Peyer's patch (tissue), 4 donors: Measurements from ENCODE around the gene NDUFS8. TPM values are rescaled to one million over a fixed set of nuclear protein-coding genes. Genes with fewer than 3 reads are reported as not detected.

Source experiments
- DNase-seq, 3 donors: peaks; one replicate each; pipeline ENCODE4 v3.0.0-alpha.2; 2017 to 2019
- H3K27ac ChIP-seq, 4 donors: fragments of 200-600 bp; sonication (generic); one replicate each; pipeline ENCODE4 v1.5.1; 2016 to 2019
- H3K27me3 ChIP-seq, 2 donors: fragments of 200-600 bp; sonication (generic); one replicate each; pipeline ENCODE4 v1.5.1; 2019
- H3K36me3 ChIP-seq, 3 donors: fragments of 200-600 bp; sonication (generic); one replicate each; pipeline ENCODE4 v1.5.1; 2016 to 2019
- H3K4me1 ChIP-seq, 4 donors: fragments of 200-600 bp; sonication (generic); one replicate each; pipeline ENCODE4 v1.5.1; 2016 to 2019
- H3K4me3 ChIP-seq, 4 donors: fragments of 200-600 bp; sonication (generic); 1 replicate in 3 of 4; 2 replicates in 1 of 4; pipeline ENCODE4 v1.5.1; 2016 to 2019; ENCODE audit warnings: mild to moderate bottlenecking in 1 of 4
- H3K9me3 ChIP-seq, 4 donors: fragments of 200-600 bp; sonication (generic); one replicate each; pipeline ENCODE4 v1.5.1; 2016 to 2019; ENCODE audit warnings: mild to moderate bottlenecking in 1 of 4
- CTCF ChIP-seq, 6 experiments: fragments of 450-650 bp in 4 of 6; fragments of 200-600 bp in 2 of 6; sonication (generic) in 1 of 6; IDR thresholded peaks; one replicate each; pipeline ENCODE4 v1.5.1; 2017 to 2019; ENCODE audit warnings: antibody characterized with exemption in 6 of 6, mild to moderate bottlenecking in 3 of 6, moderate library complexity in 1 of 6
- POLR2A ChIP-seq, 2 donors: fragments of 450-650 bp; IDR thresholded peaks; one replicate each; pipeline ENCODE4 v1.5.1; 2017; ENCODE audit warnings: antibody characterized with exemption in 2 of 2, mild to moderate bottlenecking in 2 of 2, moderate library complexity in 2 of 2
- total RNA-seq, 4 donors: library from RNA; depleted of rRNA; stranded (reverse); fragments of >200 nt; gene quantifications; one replicate each; pipeline ENCODE4 v1.1.0, GENCODE V29; 2016

NDUFS8 gene
- total RNA-seq, 4 donors from 2014 or later: 153 to 195 (median 162) TPM

GRCh38 chr11:68019486-68019885 is 11.0 kb upstream of the NDUFS8 start:
- Histone ChIP-seq H3K27ac (no peak overlapping the region), H3K9me3 (no peaks in the 10 kb centered on the region), H3K27me3 (no peaks in the 10 kb centered on the region), H3K36me3 (peaks cover 0 to 7% (median 0%) of the 10 kb centered on the region in 3 donors), H3K4me1 (peaks cover 0 to 16% (median 1%) of the 10 kb centered on the region in 4 donors), H3K4me3 (no peak overlapping the region)
- TF ChIP-seq POLR2A (IDR thresholded peaks at IDR 0.05) (no peak), CTCF (IDR thresholded peaks at IDR 0.05) (no peak)
- DNase-seq: no peak

- Histone ChIP-seq H3K4me1 (peaks cover 0 to 9% (median 0%) of the 10 kb centered on the region in 4 donors), H3K4me3 (no peak overlapping the region), H3K36me3 (peaks cover 0 to 9% (median 0%) of the 10 kb centered on the region in 3 donors), H3K9me3 (no peaks in the 10 kb centered on the region), H3K27me3 (no peaks in the 10 kb centered on the region), H3K27ac (no peak overlapping the region)
- no peak for TF ChIP-seq POLR2A (IDR thresholded peaks at IDR 0.05)
- peak in 3 of 6 experiments; percentile 3 to 24 (median 12) for TF ChIP-seq CTCF (IDR thresholded peaks at IDR 0.05)
- no peak for DNase-seq
These were observed 9.9 kb upstream of the NDUFS8 start for GRCh38 chr11:68020575-68020974.

- Histone ChIP-seq H3K9me3 (no peaks in the 10 kb centered on the region), H3K4me3 (no peak overlapping the region), H3K27me3 (no peaks in the 10 kb centered on the region), H3K36me3 (peaks cover 0 to 13% (median 0%) of the 10 kb centered on the region in 3 donors), H3K4me1 (peaks cover 0 to 9% (median 0%) of the 10 kb centered on the region in 4 donors), H3K27ac (no peak overlapping the region)
- no peak for TF ChIP-seq POLR2A (IDR thresholded peaks at IDR 0.05)
- TF ChIP-seq CTCF (IDR thresholded peaks at IDR 0.05): peak in 4 of 6 experiments; percentile 31 to 59 (median 53)
- peak in 2 of 3 donors; percentile 74 to 75 for DNase-seq
These were observed 9.2 kb upstream of the NDUFS8 start for GRCh38 chr11:68021167-68021787.

GRCh38 chr11:68022531-68022930 is 8.0 kb upstream of the NDUFS8 start:
- Histone ChIP-seq H3K36me3 (peaks cover 0 to 13% (median 0%) of the 10 kb centered on the region in 3 donors), H3K27me3 (no peaks in the 10 kb centered on the region), H3K9me3 (no peaks in the 10 kb centered on the region), H3K4me3 (no peak overlapping the region), H3K4me1 (no peaks in the 10 kb centered on the region), H3K27ac (no peak overlapping the region)
- DNase-seq: no peak
- TF ChIP-seq CTCF (IDR thresholded peaks at IDR 0.05): no peak
- no peak for TF ChIP-seq POLR2A (IDR thresholded peaks at IDR 0.05)

- no peak for DNase-seq
- TF ChIP-seq CTCF (IDR thresholded peaks at IDR 0.05) (no peak), POLR2A (IDR thresholded peaks at IDR 0.05) (no peak)
- H3K27ac ChIP-seq: no peak overlapping the region
- no peaks in the 10 kb centered on the region for H3K9me3 ChIP-seq
- H3K36me3 ChIP-seq: peaks cover 0 to 18% (median 0%) of the 10 kb centered on the region in 3 donors
- peaks cover 0 to 2% (median 0%) of the 10 kb centered on the region in 4 donors for H3K4me1 ChIP-seq
- H3K27me3 ChIP-seq: no peaks in the 10 kb centered on the region
- no peak overlapping the region for H3K4me3 ChIP-seq
These were observed 6.0 kb upstream of the NDUFS8 start for GRCh38 chr11:68024508-68024907.
